ENCODE measurements around the gene FANK1. TPM values are rescaled to one million over a fixed set of nuclear protein-coding genes. Genes with fewer than 3 reads are reported as not detected.
"Not testable (repeated sequence)": the region's sequence is repeated elsewhere in the genome, so short reads cannot be mapped to it uniquely, and the experiment has no call there.

The FANK1 gene
- total and polyA plus RNA-seq, 4 donors = 3.7 to 19.1 (median 10.0) TPM

DNA sequence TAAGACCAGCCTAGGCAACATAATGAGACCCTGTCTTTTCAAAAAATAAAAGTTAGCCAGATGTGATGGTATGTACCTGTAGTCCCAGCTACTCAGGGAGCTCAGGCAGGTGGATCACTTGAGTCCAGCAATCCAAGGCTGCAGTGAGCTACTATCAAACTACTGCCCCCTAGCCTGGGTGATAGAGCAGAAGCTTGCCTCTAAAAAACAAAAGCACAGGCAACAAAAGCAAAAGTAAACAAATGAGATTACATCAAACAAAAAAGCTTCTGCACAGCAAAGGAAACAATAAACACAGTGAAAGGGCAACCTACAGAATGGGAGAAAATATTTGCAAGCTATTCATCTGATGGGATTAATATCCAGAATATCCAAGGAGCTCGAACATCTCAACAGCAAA is 65.4 kb downstream of the FANK1 start:
- no peak overlapping the region for H3K4me3 ChIP-seq (ENCODE audit: low read depth, low read length)
- no CpG with 5 or more reads among the region's 1 CpG for WGBS (ENCODE audit: insufficient coverage)

DNA sequence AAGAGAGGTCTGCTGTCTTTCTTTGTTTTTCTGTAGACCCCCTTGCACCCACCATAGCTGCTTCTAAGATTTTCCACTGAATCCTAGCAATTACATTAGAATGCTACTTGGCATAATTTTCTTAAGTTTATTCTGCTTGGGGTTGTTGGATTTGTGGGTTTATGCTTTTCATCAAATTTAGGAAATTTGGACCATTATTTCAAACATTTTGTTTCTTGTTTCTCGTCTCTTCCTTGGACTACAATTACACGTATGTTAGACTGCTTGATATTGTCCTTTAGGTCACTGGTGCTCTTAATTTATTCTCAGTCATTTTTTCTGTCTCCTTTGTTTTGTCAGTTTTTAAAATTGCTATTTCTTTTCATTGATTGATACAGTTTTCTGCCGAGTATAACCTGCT is 65.8 kb downstream of the FANK1 start:
- DNase-seq (ENCODE audit: low read depth in 4 of 6, low spot score in 6 of 6) = no peak
- Histone ChIP-seq H3K9me3 (ENCODE audit: control insufficient read depth, insufficient read depth, low read length) (no peaks in the 10 kb centered on the region), H3K4me3 (ENCODE audit: low read depth, low read length) (no peak overlapping the region), H3K27ac (ENCODE audit: low read depth, low read length) (no peak overlapping the region), H3K27me3 (ENCODE audit: control insufficient read depth, insufficient read depth, low read length) (no peaks in the 10 kb centered on the region), H3K36me3 (ENCODE audit: control insufficient read depth, insufficient read depth, low read length) (no peaks in the 10 kb centered on the region), H3K4me1 (ENCODE audit: control insufficient read depth, insufficient read depth, low read length) (no peaks in the 10 kb centered on the region)
- WGBS (ENCODE audit: insufficient coverage) = no CpG with 5 or more reads among the region's 3 CpGs

More for the DNA sequence above, 65.4 kb downstream of the FANK1 start:
- no peak for DNase-seq (ENCODE audit: low read depth in 4 of 6, low spot score in 6 of 6)
- no peaks in the 10 kb centered on the region for H3K9me3 ChIP-seq (ENCODE audit: control insufficient read depth, insufficient read depth, low read length)
- H3K27ac ChIP-seq (ENCODE audit: low read depth, low read length) = no peak overlapping the region
- H3K4me1 ChIP-seq (ENCODE audit: control insufficient read depth, insufficient read depth, low read length) = no peaks in the 10 kb centered on the region
- H3K36me3 ChIP-seq (ENCODE audit: control insufficient read depth, insufficient read depth, low read length) = no peaks in the 10 kb centered on the region
- no peaks in the 10 kb centered on the region for H3K27me3 ChIP-seq (ENCODE audit: control insufficient read depth, insufficient read depth, low read length)

DNA sequence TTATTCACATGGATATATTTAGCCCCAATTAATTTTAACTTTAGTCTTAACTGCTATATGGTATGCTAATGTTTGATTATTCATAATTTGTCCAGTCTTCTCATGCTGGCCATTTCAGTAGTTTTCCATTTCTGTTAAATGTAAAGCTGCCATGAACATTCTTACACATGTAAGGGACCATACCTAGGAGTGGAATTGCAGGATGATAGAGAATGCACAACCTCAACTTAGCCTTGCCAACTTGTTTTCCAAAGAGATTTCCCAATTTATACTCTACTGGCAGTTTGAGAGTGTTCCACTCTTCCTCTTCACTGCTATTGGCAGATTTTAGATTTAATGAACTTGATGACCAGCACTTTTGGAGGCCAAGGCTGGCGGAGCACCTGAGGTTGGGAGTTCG is 68.2 kb downstream of the FANK1 start:
- Histone ChIP-seq H3K27me3 (ENCODE audit: control insufficient read depth, insufficient read depth, low read length) (no peaks in the 10 kb centered on the region), H3K4me3 (ENCODE audit: low read depth, low read length) (no peak overlapping the region), H3K36me3 (ENCODE audit: control insufficient read depth, insufficient read depth, low read length) (no peaks in the 10 kb centered on the region), H3K4me1 (ENCODE audit: control insufficient read depth, insufficient read depth, low read length) (no peaks in the 10 kb centered on the region), H3K9me3 (ENCODE audit: control insufficient read depth, insufficient read depth, low read length) (no peaks in the 10 kb centered on the region), H3K27ac (ENCODE audit: low read depth, low read length) (no peak overlapping the region)
- WGBS (ENCODE audit: insufficient coverage) = no CpG with 5 or more reads among the region's 2 CpGs
- DNase-seq (ENCODE audit: low read depth in 4 of 6, low spot score in 6 of 6) = no peak

DNA sequence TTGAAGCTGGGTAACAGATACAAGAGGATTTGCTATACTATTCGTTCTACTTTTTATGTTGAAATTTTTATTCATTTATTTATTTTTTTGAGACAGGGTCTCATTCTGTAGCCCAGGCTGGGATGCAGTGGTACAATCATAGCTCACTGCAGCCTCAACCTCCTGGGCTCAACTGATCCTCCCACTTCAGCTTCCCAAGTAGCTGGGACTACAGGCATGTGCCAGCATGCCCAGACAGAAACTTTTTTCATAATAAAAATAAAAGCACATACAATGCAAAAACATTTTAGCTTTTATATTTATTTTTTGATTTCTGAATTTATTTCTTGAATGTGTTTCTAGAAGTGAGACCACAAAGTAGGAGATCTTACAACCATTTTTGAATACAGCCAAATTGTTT is 71.2 kb downstream of the FANK1 start:
- Histone ChIP-seq H3K27ac (ENCODE audit: low read depth, low read length) (no peak overlapping the region), H3K4me1 (ENCODE audit: control insufficient read depth, insufficient read depth, low read length) (no peaks in the 10 kb centered on the region), H3K4me3 (ENCODE audit: low read depth, low read length) (no peak overlapping the region), H3K36me3 (ENCODE audit: control insufficient read depth, insufficient read depth, low read length) (no peaks in the 10 kb centered on the region), H3K9me3 (ENCODE audit: control insufficient read depth, insufficient read depth, low read length) (no peaks in the 10 kb centered on the region), H3K27me3 (ENCODE audit: control insufficient read depth, insufficient read depth, low read length) (no peaks in the 10 kb centered on the region)
- no peak for DNase-seq (ENCODE audit: low read depth in 4 of 6, low spot score in 6 of 6)
- WGBS (ENCODE audit: insufficient coverage) = no CpG with 5 or more reads among the region's 1 CpG

DNA sequence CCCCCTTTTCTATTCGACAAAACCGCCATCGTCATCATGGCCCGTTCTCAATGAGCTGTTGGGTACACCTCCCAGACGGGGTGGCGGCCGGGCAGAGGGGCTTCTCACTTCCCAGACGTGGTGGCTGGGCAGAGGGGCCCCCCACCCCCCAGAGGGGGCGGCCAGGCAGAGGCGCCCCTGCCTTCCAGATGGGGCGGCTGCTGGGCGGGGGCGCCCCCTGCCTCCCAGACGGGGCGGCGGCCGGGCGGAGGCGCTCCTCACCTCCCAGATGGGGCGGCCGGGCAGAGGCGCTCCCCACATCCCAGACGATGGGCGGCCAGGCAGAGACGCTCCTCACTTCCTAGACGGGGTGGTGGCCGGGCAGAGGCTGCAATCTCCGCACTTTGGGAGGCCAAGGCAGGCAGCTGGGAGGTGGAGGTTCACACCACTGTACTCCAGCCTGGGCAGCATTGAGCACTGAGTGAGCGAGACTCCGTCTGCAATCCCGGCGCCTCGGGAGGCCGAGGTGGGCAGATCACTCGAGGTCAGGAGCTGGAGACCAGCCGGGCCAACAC is 73.8 kb downstream of the FANK1 start:
- not testable (repeated sequence) for H3K36me3 ChIP-seq (ENCODE audit: control insufficient read depth, insufficient read depth, low read length); H3K27ac ChIP-seq (ENCODE audit: low read depth, low read length); H3K4me1 ChIP-seq (ENCODE audit: control insufficient read depth, insufficient read depth, low read length); H3K4me3 ChIP-seq (ENCODE audit: low read depth, low read length); DNase-seq (ENCODE audit: low read depth in 4 of 6, low spot score in 6 of 6); H3K27me3 ChIP-seq (ENCODE audit: control insufficient read depth, insufficient read depth, low read length); H3K9me3 ChIP-seq (ENCODE audit: control insufficient read depth, insufficient read depth, low read length)
- WGBS (ENCODE audit: insufficient coverage) = 90% methylated on average over 17 of the region's 36 CpGs

DNA sequence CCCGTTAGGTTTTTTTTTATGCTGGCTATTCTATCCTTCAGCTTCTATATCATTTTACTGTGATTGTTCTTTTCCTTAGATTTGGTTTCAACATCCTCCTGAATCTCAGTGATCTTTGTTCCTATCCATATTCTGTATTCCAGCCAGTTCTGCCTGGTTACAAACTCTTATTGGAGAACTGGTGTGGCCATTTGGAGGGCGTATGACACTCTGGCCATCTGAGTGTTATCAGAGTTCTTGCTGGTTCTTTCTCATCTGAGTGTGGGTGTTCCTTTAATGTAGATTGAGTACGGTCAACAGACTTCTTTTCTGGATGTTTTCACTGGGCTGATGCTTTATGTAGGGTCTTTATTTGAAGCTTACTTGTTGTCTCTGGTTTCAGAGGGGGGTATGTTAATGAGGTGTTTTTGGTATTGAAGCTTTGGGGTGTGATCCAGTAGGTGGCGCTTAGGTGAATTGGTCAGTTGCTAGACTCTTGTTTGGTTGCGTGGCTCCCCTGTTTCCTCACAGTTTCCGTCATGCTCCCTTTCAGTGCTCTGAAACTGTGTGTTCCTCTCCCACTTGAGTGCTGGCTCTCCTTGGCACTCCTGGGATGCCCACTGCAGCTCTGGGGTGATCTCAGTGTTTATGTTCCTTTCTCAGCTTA is 80.7 kb downstream of the FANK1 start:
- no peak for DNase-seq (ENCODE audit: low read depth in 4 of 6, low spot score in 6 of 6)
- H3K4me1 ChIP-seq (ENCODE audit: control insufficient read depth, insufficient read depth, low read length) = peaks cover 1% of the 10 kb centered on the region
- 90% methylated on average over 5 of the region's 6 CpGs for WGBS (ENCODE audit: insufficient coverage)
- H3K4me3 ChIP-seq (ENCODE audit: low read depth, low read length) = no peak overlapping the region
- no peaks in the 10 kb centered on the region for H3K27me3 ChIP-seq (ENCODE audit: control insufficient read depth, insufficient read depth, low read length)
- no peak overlapping the region for H3K27ac ChIP-seq (ENCODE audit: low read depth, low read length)
- no peaks in the 10 kb centered on the region for H3K9me3 ChIP-seq (ENCODE audit: control insufficient read depth, insufficient read depth, low read length)
- no peaks in the 10 kb centered on the region for H3K36me3 ChIP-seq (ENCODE audit: control insufficient read depth, insufficient read depth, low read length)

DNA sequence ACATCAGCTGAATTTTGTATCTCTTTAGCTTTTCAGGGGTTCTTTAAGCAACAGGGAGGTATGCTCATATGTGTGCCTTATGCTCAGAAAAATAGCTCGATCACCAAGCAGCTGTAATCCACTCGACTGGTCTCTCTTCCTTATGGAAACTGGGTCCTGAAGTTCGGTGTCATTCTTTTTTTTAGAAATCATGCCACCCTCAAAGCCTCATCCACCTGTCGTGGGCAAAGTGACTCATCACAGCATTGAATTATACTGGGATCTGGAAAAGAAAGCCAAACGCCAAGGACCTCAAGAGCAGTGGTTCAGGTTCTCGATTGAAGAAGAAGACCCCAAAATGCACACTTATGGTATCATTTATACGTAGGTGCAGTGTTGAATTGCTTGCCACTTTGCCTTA is 83.6 kb downstream of the FANK1 start:
- DNase-seq (ENCODE audit: low read depth in 4 of 6, low spot score in 6 of 6) = no peak
- Histone ChIP-seq H3K36me3 (ENCODE audit: control insufficient read depth, insufficient read depth, low read length) (no peaks in the 10 kb centered on the region), H3K27me3 (ENCODE audit: control insufficient read depth, insufficient read depth, low read length) (no peaks in the 10 kb centered on the region), H3K4me3 (ENCODE audit: low read depth, low read length) (no peak overlapping the region), H3K4me1 (ENCODE audit: control insufficient read depth, insufficient read depth, low read length) (peaks cover 4% of the 10 kb centered on the region), H3K9me3 (ENCODE audit: control insufficient read depth, insufficient read depth, low read length) (no peaks in the 10 kb centered on the region), H3K27ac (ENCODE audit: low read depth, low read length) (no peak overlapping the region)
- 88% methylated on average over 5 of the region's 7 CpGs for WGBS (ENCODE audit: insufficient coverage)

DNA sequence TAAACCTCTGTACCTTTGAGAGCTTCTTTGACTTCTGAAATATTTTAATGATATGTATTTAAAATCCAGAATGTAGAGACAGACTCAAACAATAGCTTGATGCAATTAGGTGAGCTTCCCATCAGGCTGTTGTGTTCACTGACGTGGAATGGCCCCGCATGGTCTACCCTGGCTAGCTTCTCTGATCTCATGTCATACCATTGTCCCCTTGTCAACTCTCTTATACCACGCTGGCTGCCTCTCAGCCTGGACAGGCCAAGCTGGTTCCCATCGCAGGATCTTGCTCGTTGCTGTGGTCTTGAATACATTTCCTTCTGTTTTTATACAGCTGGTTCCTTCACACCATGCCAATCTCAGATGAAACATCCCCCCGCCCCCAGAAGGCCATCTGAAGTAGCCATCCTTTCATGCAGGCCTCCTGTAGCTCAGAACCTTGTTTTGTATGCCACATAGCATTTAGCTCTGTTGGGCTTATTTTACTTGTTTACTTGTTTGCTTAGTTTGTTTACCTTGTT is 84.2 kb downstream of the FANK1 start:
- Histone ChIP-seq H3K27ac (ENCODE audit: low read depth, low read length) (no peak overlapping the region), H3K36me3 (ENCODE audit: control insufficient read depth, insufficient read depth, low read length) (no peaks in the 10 kb centered on the region), H3K4me3 (ENCODE audit: low read depth, low read length) (no peak overlapping the region), H3K4me1 (ENCODE audit: control insufficient read depth, insufficient read depth, low read length) (peaks cover 4% of the 10 kb centered on the region), H3K9me3 (ENCODE audit: control insufficient read depth, insufficient read depth, low read length) (no peaks in the 10 kb centered on the region), H3K27me3 (ENCODE audit: control insufficient read depth, insufficient read depth, low read length) (no peaks in the 10 kb centered on the region)
- WGBS (ENCODE audit: insufficient coverage) = 56% methylated on average over 5 of the region's 6 CpGs
- DNase-seq (ENCODE audit: low read depth in 4 of 6, low spot score in 6 of 6) = no peak

DNA sequence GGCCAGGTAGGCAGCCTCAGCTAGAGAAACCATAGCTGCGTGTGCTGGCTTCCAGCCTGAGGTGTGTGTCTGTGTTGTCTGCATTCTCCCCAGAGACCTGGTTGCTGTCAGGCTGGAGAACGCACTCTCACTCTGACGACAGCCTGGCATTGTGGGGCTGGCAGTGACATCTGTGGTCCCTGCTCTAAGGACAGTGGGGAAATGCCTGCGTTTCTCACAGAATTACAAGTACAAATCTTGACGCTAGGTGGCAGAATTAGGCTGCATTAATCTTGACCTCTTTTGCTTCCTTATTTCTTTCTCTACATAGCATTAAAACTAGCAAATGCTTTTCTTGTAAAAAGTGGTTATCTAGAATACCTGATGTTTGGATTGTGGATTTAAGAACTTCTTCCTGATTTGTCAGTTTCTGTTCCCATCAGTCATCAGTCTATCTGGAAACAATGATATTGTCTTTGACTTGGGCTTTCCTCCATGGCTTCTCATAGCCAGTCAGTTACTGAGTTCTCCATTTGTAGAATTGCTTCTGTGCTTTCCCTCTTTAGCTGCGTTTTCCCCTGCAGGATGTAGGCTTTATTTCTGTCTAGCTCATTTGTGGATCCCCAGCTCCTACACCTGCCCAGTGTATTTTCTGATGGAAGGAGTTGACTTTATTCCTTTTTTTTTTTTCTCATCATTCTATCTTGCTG is 86.0 kb downstream of the FANK1 start:
- WGBS (ENCODE audit: insufficient coverage) = 14% methylated on average over 4 of the region's 6 CpGs
- H3K4me1 ChIP-seq (ENCODE audit: control insufficient read depth, insufficient read depth, low read length) = peaks cover 4% of the 10 kb centered on the region
- H3K27me3 ChIP-seq (ENCODE audit: control insufficient read depth, insufficient read depth, low read length) = no peaks in the 10 kb centered on the region
- DNase-seq (ENCODE audit: low read depth in 4 of 6, low spot score in 6 of 6) = peak; percentile 73 to 97 (median 80)
- H3K36me3 ChIP-seq (ENCODE audit: control insufficient read depth, insufficient read depth, low read length) = no peaks in the 10 kb centered on the region
- no peak overlapping the region for H3K27ac ChIP-seq (ENCODE audit: low read depth, low read length)
- H3K4me3 ChIP-seq (ENCODE audit: low read depth, low read length) = no peak overlapping the region
- no peaks in the 10 kb centered on the region for H3K9me3 ChIP-seq (ENCODE audit: control insufficient read depth, insufficient read depth, low read length)

DNA sequence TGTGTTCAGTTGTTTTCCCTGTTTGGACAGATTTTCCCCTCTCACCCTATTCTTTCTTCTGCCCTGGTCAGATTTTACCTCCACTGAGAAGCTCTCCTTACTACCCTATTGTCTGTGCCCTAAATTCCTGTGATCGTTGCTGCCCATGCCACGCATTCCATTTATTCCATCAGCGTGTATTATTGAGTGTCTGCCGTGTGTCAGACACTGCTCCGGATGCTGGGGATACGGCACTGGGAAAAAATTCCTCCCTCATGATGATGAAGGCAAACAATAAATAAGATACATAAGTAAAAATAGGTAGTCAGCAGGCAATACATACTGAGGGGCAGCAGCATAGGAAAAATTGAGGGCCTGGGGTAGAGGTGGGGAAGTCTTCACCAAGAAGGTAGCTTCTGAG is 86.8 kb downstream of the FANK1 start:
- WGBS (ENCODE audit: insufficient coverage) = no CpG with 5 or more reads among the region's 6 CpGs
- no peaks in the 10 kb centered on the region for H3K27me3 ChIP-seq (ENCODE audit: control insufficient read depth, insufficient read depth, low read length)
- H3K36me3 ChIP-seq (ENCODE audit: control insufficient read depth, insufficient read depth, low read length) = no peaks in the 10 kb centered on the region
- no peak overlapping the region for H3K27ac ChIP-seq (ENCODE audit: low read depth, low read length)
- no peak for DNase-seq (ENCODE audit: low read depth in 4 of 6, low spot score in 6 of 6)
- H3K9me3 ChIP-seq (ENCODE audit: control insufficient read depth, insufficient read depth, low read length) = no peaks in the 10 kb centered on the region
- H3K4me1 ChIP-seq (ENCODE audit: control insufficient read depth, insufficient read depth, low read length) = peaks cover 4% of the 10 kb centered on the region
- H3K4me3 ChIP-seq (ENCODE audit: low read depth, low read length) = no peak overlapping the region
